GM18868 (cell line): ENCODE data around the gene FRRS1.

Source experiments
- ATAC-seq: cut with Tn5 transposase; IDR thresholded peaks from one replicate; pipeline ENCODE4 v1.9.1; 2021; ENCODE audit warnings: mild to moderate bottlenecking, moderate library complexity; ENCODE audit not compliant: unreplicated experiment

FRRS1 gene

DNA sequence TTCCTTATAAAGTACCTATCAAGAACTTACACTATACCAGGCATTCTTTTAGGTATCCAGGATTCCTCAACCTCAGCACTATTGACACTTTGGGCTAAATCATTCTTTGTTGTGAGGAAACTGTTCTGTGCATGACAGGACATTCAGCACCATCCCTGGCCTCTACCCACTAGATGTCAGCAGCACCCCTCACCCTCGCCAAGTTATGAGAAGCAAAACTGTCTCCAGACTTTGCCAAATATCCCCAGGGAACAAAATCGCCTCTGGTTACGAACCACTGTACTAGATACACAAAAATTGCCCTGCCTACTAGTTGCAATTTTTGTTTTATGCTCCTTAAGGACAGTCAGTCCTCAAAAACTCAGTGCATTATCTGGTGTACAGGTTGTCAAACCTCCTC is 84.9 kb downstream of the FRRS1 start:
- no peak for ATAC-seq

GRCh38 chr1:99680270-99680669 is 86.2 kb downstream of the FRRS1 start:
- no peak for ATAC-seq

GRCh38 chr1:99677416-99677815 is 89.0 kb downstream of the FRRS1 start:
- ATAC-seq, result no peak

DNA sequence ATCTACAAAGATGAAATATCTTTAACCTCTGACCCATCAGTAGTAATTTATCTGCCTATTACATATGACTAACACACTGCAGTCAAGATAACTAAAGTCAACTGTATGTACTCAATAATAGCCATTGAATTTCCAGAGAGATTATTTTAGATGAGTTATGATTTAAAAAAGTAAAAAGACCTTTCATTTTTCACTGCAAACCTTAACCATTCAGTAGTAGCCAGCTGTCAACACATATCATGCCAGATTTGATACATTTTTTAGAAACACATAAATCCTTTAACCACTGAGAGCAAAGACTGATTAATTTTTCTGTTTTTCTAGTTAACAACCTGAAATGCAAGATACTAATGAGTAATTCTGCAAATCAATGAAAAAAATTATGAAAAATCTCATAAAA is 89.6 kb downstream of the FRRS1 start:
- no peak for ATAC-seq

- ATAC-seq, result no peak
These were observed 90.4 kb downstream of the FRRS1 start for GRCh38 chr1:99675994-99676393.

DNA sequence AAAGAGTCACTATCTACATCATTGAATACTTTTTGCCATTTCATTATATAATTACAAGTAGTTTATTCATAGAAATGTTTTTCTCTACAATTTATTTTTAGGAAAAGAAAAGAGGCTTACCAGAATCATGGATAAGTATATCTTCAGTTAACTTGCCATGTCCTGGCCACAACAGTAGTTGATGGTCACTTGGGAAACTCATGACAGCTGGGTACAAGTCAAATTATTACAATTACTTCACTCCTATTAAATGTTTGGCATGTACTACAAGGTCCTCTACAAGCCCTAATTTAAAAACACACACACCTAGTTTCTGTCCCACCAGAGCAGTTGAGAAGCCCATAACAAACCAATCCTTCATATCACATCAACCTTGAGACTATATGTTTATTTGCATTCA is 91.1 kb downstream of the FRRS1 start:
- no peak for ATAC-seq

GRCh38 chr1:99674115-99675064 is 92.0 kb downstream of the FRRS1 start:
- ATAC-seq, result no peak

GRCh38 chr1:99673315-99673714 is 93.1 kb downstream of the FRRS1 start:
- ATAC-seq, result no peak

DNA sequence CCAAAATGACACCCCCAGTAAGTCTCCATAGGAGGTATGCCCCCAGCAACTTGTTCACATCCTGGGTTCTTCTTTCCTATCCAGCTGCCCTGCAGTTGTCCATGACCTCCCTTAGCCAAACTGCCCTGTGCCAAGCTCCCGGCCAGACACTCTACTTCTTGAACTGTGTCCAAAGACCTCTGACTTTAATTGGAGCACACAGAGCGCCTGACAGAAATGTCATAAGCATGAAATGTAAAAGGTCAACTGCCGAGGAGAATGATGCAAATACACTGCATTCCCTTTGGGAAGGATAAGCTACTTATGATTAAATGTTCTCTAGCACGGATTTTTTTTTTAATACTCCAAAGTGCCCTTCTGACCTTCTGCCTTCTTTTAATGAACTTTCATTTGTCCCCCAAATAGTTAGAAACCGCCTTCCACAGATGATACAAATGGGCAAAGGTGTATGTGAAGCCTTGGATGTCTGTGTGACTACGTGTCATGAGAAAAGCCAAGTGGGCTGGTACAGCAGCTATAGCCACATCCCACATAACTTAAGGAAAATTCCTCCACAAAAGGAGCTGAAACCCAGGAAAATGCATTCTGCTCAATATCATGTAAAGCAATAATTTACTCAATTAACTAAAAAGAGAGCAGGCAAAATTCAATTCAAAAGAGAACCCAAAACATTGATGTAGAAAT is 93.8 kb downstream of the FRRS1 start:
- ATAC-seq, result no peak

- ATAC-seq, result no peak
These were observed 94.4 kb downstream of the FRRS1 start for GRCh38 chr1:99672038-99672437.

DNA sequence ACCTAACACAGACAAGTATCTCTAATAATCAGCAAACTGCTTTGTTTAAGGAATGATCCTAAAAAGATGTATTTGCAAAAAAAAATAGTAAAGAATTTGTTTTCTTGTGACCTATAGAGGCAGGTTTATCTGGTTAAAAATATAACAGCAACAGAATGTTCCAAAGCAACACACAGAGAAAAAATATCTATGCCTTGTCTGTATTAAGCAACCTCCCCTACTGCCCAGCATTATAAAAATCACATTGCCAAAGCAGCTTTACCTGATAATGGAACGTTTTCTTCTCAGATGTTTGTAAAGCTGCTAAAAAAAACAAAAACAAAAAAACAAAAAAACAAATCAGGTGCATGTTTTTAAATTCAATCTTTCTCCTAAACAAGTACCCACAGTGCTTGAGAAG is 95.9 kb downstream of the FRRS1 start:
- ATAC-seq, result no peak

GRCh38 chr1:99669821-99670220 is 96.6 kb downstream of the FRRS1 start:
- ATAC-seq, result peak; percentile 43

DNA sequence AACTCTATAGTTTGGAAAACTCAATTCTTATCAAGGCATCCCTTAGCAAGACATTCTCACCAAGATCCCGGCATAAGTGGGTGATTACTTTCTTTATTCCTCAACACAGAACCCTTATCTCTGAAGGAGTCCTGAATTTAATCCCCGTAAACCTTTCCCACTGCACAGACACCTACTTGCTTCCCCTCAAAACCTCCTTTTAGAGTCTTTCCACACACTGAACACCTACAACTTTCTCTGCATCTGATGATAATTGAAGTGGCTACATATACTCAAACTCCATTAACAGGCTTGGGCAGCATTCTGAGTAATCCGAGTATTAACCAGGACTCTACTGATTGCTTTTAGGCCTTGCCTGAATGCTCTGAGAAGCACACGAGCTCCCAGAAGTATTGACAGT is 97.1 kb downstream of the FRRS1 start:
- ATAC-seq, result no peak

DNA sequence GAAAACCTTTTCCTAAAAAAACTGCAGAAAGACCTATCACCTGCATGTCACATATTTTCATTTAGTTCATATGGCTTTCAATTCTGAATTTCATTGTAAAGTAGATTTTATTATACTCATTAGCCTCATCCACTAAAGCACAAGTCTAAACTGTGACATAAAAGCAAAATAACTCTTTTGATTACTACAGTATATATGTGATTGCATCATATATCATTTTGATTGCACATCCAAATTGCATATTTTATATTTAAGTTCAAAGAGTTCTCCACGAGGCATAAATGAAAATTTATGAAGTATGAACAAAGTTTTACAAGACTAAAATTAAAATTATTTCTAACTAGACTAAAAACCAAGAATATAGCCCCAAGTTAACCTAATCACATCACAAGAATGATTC is 101.2 kb downstream of the FRRS1 start:
- ATAC-seq, result no peak

- ATAC-seq, result no peak
These were observed 102.9 kb downstream of the FRRS1 start for GRCh38 chr1:99663501-99663900.

GRCh38 chr1:99662539-99663080 is 103.8 kb downstream of the FRRS1 start:
- ATAC-seq, result no peak

- no peak for ATAC-seq
These were observed 104.7 kb downstream of the FRRS1 start for GRCh38 chr1:99661780-99662179.

- no peak for ATAC-seq
These were observed 105.9 kb downstream of the FRRS1 start for GRCh38 chr1:99660496-99660895.

DNA sequence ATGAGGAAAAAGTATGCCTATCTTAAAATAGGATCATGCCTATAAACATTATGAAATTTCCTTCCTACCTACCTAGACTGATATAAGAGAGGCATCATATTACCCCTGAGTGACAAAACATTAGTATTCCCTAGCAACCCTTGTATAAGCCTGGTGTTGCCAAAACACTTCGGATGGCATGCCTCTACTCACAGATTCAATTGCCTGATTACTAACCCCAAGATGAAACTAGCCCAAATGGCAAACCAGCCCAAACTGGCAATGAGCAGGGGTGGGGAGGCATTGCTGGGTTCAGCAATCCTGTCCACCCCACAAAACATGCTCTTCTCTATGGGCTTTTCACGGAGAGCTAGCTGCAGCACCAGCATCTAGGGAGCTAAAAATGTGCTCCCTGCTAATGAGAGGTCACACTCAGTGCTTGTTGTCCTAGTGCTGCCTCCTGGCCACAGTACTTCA is 106.7 kb downstream of the FRRS1 start:
- ATAC-seq, result no peak
